ENCODE results near the gene S100Z. TPM values are rescaled to one million over a fixed set of nuclear protein-coding genes. Genes with fewer than 3 reads are reported as not detected.
A peak's percentile ranks its signal among the peaks of the same experiment; 100 is the strongest.

The S100Z gene
- not detected for total RNA-seq

- Histone ChIP-seq H3K27ac (no peak within 1 kb of the TSS), H3K4me1 (no peaks in the 10 kb centered on the region), H3K9me3 (no peaks in the 10 kb centered on the region), H3K36me3 (no peaks in the 10 kb centered on the region), H3K27me3 (no peaks in the 10 kb centered on the region), H3K4me3 (no peak within 1 kb of the TSS)
- ATAC-seq (no peak), DNase-seq (no peak)
- intact Hi-C loops (cut with DNase I; ENCODE audit: low total_unique reads) (no loop called here), in situ Hi-C loops (cut with MboI; ENCODE audit: low sequenced_read_pairs in 4 of 4) (no loop called here)
- no peak for TF ChIP-seq POLR2A (IDR thresholded peaks at IDR 0.05)
- no peak for TF ChIP-seq CTCF (IDR thresholded peaks at IDR 0.05 in 4 of 5, conservative IDR thresholded peaks at IDR 0.05 in 1 of 5)
Observed at GRCh38 chr5:76849419-76850291, at the start of gene S100Z. TSS of gene S100Z (plus strand) at chr5:76850014. CDS start at chr5:76875360, 25,346 bp downstream.

- TF ChIP-seq CTCF (IDR thresholded peaks at IDR 0.05 in 4 of 5, conservative IDR thresholded peaks at IDR 0.05 in 1 of 5) = no peak
- TF ChIP-seq POLR2A (IDR thresholded peaks at IDR 0.05) = no peak
- DNase-seq (no peak), ATAC-seq (no peak)
- in situ Hi-C loops (cut with MboI; ENCODE audit: low sequenced_read_pairs in 4 of 4) (no loop called here), intact Hi-C loops (cut with DNase I; ENCODE audit: low total_unique reads) (no loop called here)
- Histone ChIP-seq H3K4me1 (no peaks in the 10 kb centered on the region), H3K27me3 (no peaks in the 10 kb centered on the region), H3K36me3 (no peaks in the 10 kb centered on the region), H3K9me3 (no peaks in the 10 kb centered on the region), H3K27ac (no peak overlapping the region), H3K4me3 (no peak overlapping the region)
Observed at GRCh38 chr5:76800579-76800978, 49.2 kb upstream of the S100Z start.

GRCh38 chr5:76801159-76801802, 48.5 kb upstream of the S100Z start:
- DNase-seq = peak in 1 of 2 donors; percentile 16
- H3K27me3 ChIP-seq = no peaks in the 10 kb centered on the region
- H3K9me3 ChIP-seq = no peaks in the 10 kb centered on the region
- in situ Hi-C loops (cut with MboI; ENCODE audit: low sequenced_read_pairs in 4 of 4) (no loop called here), intact Hi-C loops (cut with DNase I; ENCODE audit: low total_unique reads) (no loop called here)
- no peak overlapping the region for H3K4me3 ChIP-seq
- H3K36me3 ChIP-seq = no peaks in the 10 kb centered on the region
- no peak overlapping the region for H3K27ac ChIP-seq
- no peaks in the 10 kb centered on the region for H3K4me1 ChIP-seq
- no peak for TF ChIP-seq POLR2A (IDR thresholded peaks at IDR 0.05)
- TF ChIP-seq CTCF (IDR thresholded peaks at IDR 0.05 in 4 of 5, conservative IDR thresholded peaks at IDR 0.05 in 1 of 5) = no peak
- ATAC-seq = no peak

GRCh38 chr5:76801803-76802195, 48.0 kb upstream of the S100Z start:
- Histone ChIP-seq H3K9me3 (no peaks in the 10 kb centered on the region), H3K4me3 (no peak overlapping the region), H3K27me3 (no peaks in the 10 kb centered on the region), H3K4me1 (no peaks in the 10 kb centered on the region), H3K36me3 (no peaks in the 10 kb centered on the region), H3K27ac (no peak overlapping the region)
- in situ Hi-C loops (cut with MboI; ENCODE audit: low sequenced_read_pairs in 4 of 4) (no loop called here), intact Hi-C loops (cut with DNase I; ENCODE audit: low total_unique reads) (no loop called here)
- DNase-seq = no peak
- TF ChIP-seq CTCF (IDR thresholded peaks at IDR 0.05 in 4 of 5, conservative IDR thresholded peaks at IDR 0.05 in 1 of 5) = no peak
- TF ChIP-seq POLR2A (IDR thresholded peaks at IDR 0.05) = no peak
- no peak for ATAC-seq

Data from gastrocnemius medialis (tissue), 4 donors.